ENCODE results near the gene HKDC1. TPM values are rescaled to one million over a fixed set of nuclear protein-coding genes. Genes with fewer than 3 reads are reported as not detected.
"Not testable (repeated sequence)": the region's sequence is repeated elsewhere in the genome, so short reads cannot be mapped to it uniquely, and the experiment has no call there.

The HKDC1 gene
- total and polyA plus RNA-seq, 8 donors, result 0.10 to 5.8 (median 0.29) TPM; not detected in 1

DNA sequence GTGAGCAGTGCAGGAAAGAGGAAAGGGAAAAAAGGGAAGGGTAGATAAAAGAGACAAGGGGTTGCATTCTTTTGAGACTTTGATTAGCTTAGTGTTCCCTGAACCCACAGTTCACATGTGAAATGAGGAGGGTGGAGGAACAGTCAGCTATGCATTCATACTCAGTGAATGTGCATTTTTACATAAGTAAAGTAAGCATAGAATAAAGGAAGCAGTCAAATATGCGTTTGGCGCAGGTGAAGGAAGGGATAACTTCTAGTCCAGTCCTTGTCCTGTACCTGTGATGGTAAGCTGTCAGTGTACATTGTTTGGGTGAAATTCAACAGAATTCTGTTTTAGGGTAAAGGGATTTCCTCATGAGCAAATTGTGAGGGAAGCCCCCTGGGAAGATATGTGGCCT, 86.3 kb downstream of the HKDC1 start:
- H3K4me1 ChIP-seq, result peaks cover 0 to 11% (median 2%) of the 10 kb centered on the region in 4 donors
- 85 to 94% (median 91%) methylated on average over 2 of the region's 2 CpGs for WGBS, 5 donors
- no peaks in the 10 kb centered on the region for H3K9me3 ChIP-seq
- no peak overlapping the region for H3K4me3 ChIP-seq
- H3K27ac ChIP-seq, result no peak overlapping the region
- no peak for TF ChIP-seq EP300 (IDR thresholded peaks at IDR 0.05)
- no peak for TF ChIP-seq POLR2A (IDR thresholded peaks at IDR 0.05)
- TF ChIP-seq CTCF (IDR thresholded peaks at IDR 0.05), result no peak
- TF ChIP-seq POLR2AphosphoS5 (IDR thresholded peaks at IDR 0.05), result no peak
- intact Hi-C loops (cut with DNase I; ENCODE audit: low total_unique reads), result no loop called here
- H3K27me3 ChIP-seq, result no peaks in the 10 kb centered on the region
- no peak for DNase-seq
- H3K36me3 ChIP-seq, result no peaks in the 10 kb centered on the region

DNA sequence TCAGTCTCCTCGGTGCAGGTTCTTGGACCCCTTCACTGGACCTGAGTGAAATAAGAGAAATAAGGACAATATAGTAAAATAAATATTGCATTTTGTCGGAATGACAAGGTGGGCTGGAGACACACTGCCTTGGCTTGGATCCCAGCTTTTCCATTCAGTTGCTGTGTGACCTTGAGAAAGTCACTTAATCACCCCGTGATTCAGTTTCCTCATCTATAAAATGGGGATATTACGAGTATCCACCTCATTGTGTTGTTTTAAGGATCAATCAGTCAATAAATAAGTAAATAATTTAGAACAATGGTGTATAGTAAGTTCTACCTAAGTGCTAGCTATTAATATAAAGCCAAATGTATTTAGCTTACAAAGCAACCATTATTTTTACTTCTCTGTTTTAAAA, 87.3 kb downstream of the HKDC1 start:
- H3K27me3 ChIP-seq, result no peaks in the 10 kb centered on the region
- no peak overlapping the region for H3K4me3 ChIP-seq
- WGBS, 5 donors, result 76 to 89% (median 83%) methylated on average over 4 of the region's 4 CpGs
- peaks cover 0 to 18% (median 4%) of the 10 kb centered on the region in 4 donors for H3K4me1 ChIP-seq
- H3K36me3 ChIP-seq, result no peaks in the 10 kb centered on the region
- no peaks in the 10 kb centered on the region for H3K9me3 ChIP-seq
- no peak overlapping the region for H3K27ac ChIP-seq
- no peak for DNase-seq
- intact Hi-C loops (cut with DNase I; ENCODE audit: low total_unique reads), result no loop called here
- no peak for TF ChIP-seq POLR2A (IDR thresholded peaks at IDR 0.05)
- TF ChIP-seq POLR2AphosphoS5 (IDR thresholded peaks at IDR 0.05), result no peak
- TF ChIP-seq EP300 (IDR thresholded peaks at IDR 0.05), result no peak
- TF ChIP-seq CTCF (IDR thresholded peaks at IDR 0.05), result no peak

- H3K4me3 ChIP-seq; H3K9me3 ChIP-seq; intact Hi-C loops (cut with DNase I; ENCODE audit: low total_unique reads); DNase-seq; H3K27me3 ChIP-seq; H3K36me3 ChIP-seq; H3K27ac ChIP-seq: not testable (repeated sequence)
- H3K4me1 ChIP-seq, result peaks cover 0 to 18% (median 4%) of the 10 kb centered on the region in 4 donors
- WGBS, 5 donors, result 87 to 94% (median 89%) methylated on average over 10 of the region's 10 CpGs
Measured at GRCh38 chr10:69308304-69308703, 88.2 kb downstream of the HKDC1 start.

GRCh38 chr10:69311309-69311708, 91.2 kb downstream of the HKDC1 start:
- Histone ChIP-seq H3K36me3 (no peaks in the 10 kb centered on the region), H3K27me3 (no peaks in the 10 kb centered on the region), H3K9me3 (no peaks in the 10 kb centered on the region), H3K4me1 (peaks cover 0 to 26% (median 14%) of the 10 kb centered on the region in 4 donors), H3K4me3 (no peak overlapping the region), H3K27ac (peak overlapping the region in 3 of 5 donors; percentile 16 to 61 (median 42))
- intact Hi-C loops (cut with DNase I; ENCODE audit: low total_unique reads), result no loop called here
- DNase-seq, result no peak
- 13 to 40% (median 29%) methylated on average over 4 of the region's 4 CpGs for WGBS, 5 donors
- no peak for TF ChIP-seq POLR2A (IDR thresholded peaks at IDR 0.05)
- TF ChIP-seq CTCF (IDR thresholded peaks at IDR 0.05), result no peak
- TF ChIP-seq POLR2AphosphoS5 (IDR thresholded peaks at IDR 0.05), result peak in 1 of 3 donors; percentile 29
- no peak for TF ChIP-seq EP300 (IDR thresholded peaks at IDR 0.05)

GRCh38 chr10:69312528-69312927, 92.4 kb downstream of the HKDC1 start:
- DNase-seq, result no peak
- intact Hi-C loops (cut with DNase I; ENCODE audit: low total_unique reads), result no loop called here
- Histone ChIP-seq H3K9me3 (no peaks in the 10 kb centered on the region), H3K4me3 (no peak overlapping the region), H3K27me3 (no peaks in the 10 kb centered on the region), H3K4me1 (peaks cover 8 to 38% (median 23%) of the 10 kb centered on the region in 4 donors), H3K36me3 (no peaks in the 10 kb centered on the region), H3K27ac (no peak overlapping the region)
- 80 to 89% (median 87%) methylated on average over 4 of the region's 4 CpGs for WGBS, 5 donors
- TF ChIP-seq EP300 (IDR thresholded peaks at IDR 0.05) (no peak), POLR2AphosphoS5 (IDR thresholded peaks at IDR 0.05) (no peak), CTCF (IDR thresholded peaks at IDR 0.05) (no peak), POLR2A (IDR thresholded peaks at IDR 0.05) (no peak)
